OCI-LY3 (cell line): ENCODE results near the gene ZSCAN25.

Experiments used
- EZH2phosphoT487 ChIP-seq: fragments of 200-600 bp; shearing (Covaris generic); IDR thresholded peaks from 2 replicates; pipeline ENCODE4 v1.6.1; 2018; ENCODE audit warnings: antibody characterized with exemption, mixed run types, low read depth
- TF ChIP-seq, protein P1 (sequence below): fragments of 200-600, 300-600 bp; sonication (generic); IDR thresholded peaks from 2 replicates; pipeline ENCODE4 v1.5.1; 2014; ENCODE audit warnings: antibody characterized with exemption, low read length, low read depth

DNA sequence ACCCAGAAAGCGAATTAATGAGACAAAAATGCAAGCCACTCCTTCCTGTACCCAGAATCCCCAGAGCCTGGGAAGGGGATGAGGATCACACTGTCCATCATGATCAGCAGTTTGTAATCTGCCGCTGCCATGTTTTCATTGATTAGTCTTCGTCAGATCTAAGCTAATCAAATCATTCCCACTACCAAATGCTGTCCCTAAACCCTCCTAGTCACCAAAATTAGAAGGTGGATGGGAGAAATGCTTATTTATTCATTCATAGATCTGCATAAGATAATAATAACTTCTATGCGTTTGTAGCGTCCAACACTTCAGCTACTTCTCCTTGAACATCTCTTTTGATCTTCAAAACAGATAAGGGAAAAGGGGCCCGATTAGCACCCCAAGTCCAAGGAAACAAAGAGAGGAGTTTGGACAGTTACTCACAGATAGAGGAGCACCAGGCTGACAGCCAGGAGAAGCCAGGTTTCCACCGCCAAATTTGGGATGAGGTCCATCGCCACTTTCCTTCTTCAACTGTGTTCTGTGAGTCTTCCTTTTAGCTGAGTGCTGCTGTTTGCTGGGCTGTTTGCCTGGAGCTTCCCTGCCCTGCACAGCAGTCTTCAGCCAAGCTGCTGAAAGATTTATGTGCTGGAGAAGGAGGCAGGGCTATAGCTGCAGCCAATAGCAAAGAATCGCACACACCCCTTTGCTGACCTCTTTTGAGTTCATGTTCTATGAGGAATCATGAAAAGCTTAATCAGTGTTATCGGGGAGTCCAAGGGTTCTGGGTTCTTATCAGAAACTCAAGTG, 62.9 kb downstream of the ZSCAN25 start, which contains the start of gene CYP3A5:
- TF ChIP-seq, protein P1, sequence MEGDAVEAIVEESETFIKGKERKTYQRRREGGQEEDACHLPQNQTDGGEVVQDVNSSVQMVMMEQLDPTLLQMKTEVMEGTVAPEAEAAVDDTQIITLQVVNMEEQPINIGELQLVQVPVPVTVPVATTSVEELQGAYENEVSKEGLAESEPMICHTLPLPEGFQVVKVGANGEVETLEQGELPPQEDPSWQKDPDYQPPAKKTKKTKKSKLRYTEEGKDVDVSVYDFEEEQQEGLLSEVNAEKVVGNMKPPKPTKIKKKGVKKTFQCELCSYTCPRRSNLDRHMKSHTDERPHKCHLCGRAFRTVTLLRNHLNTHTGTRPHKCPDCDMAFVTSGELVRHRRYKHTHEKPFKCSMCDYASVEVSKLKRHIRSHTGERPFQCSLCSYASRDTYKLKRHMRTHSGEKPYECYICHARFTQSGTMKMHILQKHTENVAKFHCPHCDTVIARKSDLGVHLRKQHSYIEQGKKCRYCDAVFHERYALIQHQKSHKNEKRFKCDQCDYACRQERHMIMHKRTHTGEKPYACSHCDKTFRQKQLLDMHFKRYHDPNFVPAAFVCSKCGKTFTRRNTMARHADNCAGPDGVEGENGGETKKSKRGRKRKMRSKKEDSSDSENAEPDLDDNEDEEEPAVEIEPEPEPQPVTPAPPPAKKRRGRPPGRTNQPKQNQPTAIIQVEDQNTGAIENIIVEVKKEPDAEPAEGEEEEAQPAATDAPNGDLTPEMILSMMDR: no peak
- no peak for TF ChIP-seq EZH2phosphoT487
